Measurements from ENCODE around the gene CHST11. TPM values are rescaled to one million over a fixed set of nuclear protein-coding genes. Genes with fewer than 3 reads are reported as not detected.

The CHST11 gene
- total and polyA plus RNA-seq, 9 of the 15 experiments (the other 6 are each of a cell fraction or from before 2014, with no cell fraction given): 2.3 to 38.7 (median 15.0) TPM

GRCh38 chr12:104448451-104448850 is 8.3 kb upstream of the CHST11 start (continued):
- TF ChIP-seq ZZZ3 (IDR thresholded peaks at IDR 0.05) (no peak), FIP1L1 (IDR thresholded peaks at IDR 0.05; ENCODE audit: low read depth, low read length, poor library complexity, severe bottlenecking) (no peak)

GRCh38 chr12:104450700-104451099 is 6.0 kb upstream of the CHST11 start:
- H3K4me1 ChIP-seq (replicated peaks in 1 of 2; ENCODE audit: control insufficient read depth in 2 of 2, insufficient read depth in 2 of 2, low read length in 2 of 2): peaks cover 0 to 4% of the 10 kb centered on the region in 2 experiments; a peak in 1 of 5 replicates
- no peaks in the 10 kb centered on the region for H3K27me3 ChIP-seq (ENCODE audit: control insufficient read depth in 2 of 2, insufficient read depth in 2 of 2, low read length in 2 of 2)
- DNase-seq (ENCODE audit: extremely low read depth in 1 of 4, low spot score in 3 of 4): no peak
- H3K79me2 ChIP-seq (ENCODE audit: control insufficient read depth, insufficient read depth, low read length): no peaks in the 10 kb centered on the region
- no peak for FAIRE-seq
- no peak overlapping the region for H3K9ac ChIP-seq (ENCODE audit: insufficient read depth in 1 of 2, low read depth in 2 of 2, low read length in 2 of 2)
- ChIA-PET POLR2A (no interaction called here), CTCF (ENCODE audit: low intra/inter-chr PET ratio) (no interaction called here)
- H3K36me3 ChIP-seq (ENCODE audit: control insufficient read depth, insufficient read depth, low read length): no peaks in the 10 kb centered on the region
- no peak overlapping the region for H3K27ac ChIP-seq (ENCODE audit: extremely low read depth, low read depth, low read length)
- intact Hi-C loops (cut with micrococcal nuclease): loop anchor here (10.0 kb wide), 1 partner anchor 374 kb away; no protein-coding TSS in a partner anchor
- H2AFZ ChIP-seq (ENCODE audit: low read depth, low read length): no peak overlapping the region
- no TSS peak for BruUV-seq (replicated peaks)
- no peaks in the 10 kb centered on the region for H3K9me1 ChIP-seq (ENCODE audit: control insufficient read depth, insufficient read depth, low read length)
- H3K9me3 ChIP-seq (replicated peaks; ENCODE audit: control insufficient read depth, insufficient read depth, low read depth, low read length): no peaks in the 10 kb centered on the region
- TF ChIP-seq CBFA2T2 (conservative IDR thresholded peaks at IDR 0.05): no peak
- TF ChIP-seq ZNF184 (CRISPR knock-in tag; IDR thresholded peaks at IDR 0.05): peak; percentile 40; the same call in 1 of the 2 replicates
- TF ChIP-seq RBM25 (IDR thresholded peaks at IDR 0.05; ENCODE audit: low read depth, low read length, severe bottlenecking): peak; percentile 14
- no peak overlapping the region for H3K4me3 ChIP-seq
- no peak for ATAC-seq
- H3K4me2 ChIP-seq (ENCODE audit: insufficient read depth, low read length): no peak overlapping the region
- H4K20me1 ChIP-seq (replicated peaks; ENCODE audit: control insufficient read depth, insufficient read depth, low read length): no peaks in the 10 kb centered on the region
- in situ Hi-C loops (cut with MboI): no loop called here

GRCh38 chr12:104452087-104452486 is 4.7 kb upstream of the CHST11 start:
- Histone ChIP-seq H3K36me3 (ENCODE audit: control insufficient read depth, insufficient read depth, low read length) (no peaks in the 10 kb centered on the region), H3K27me3 (ENCODE audit: control insufficient read depth in 2 of 2, insufficient read depth in 2 of 2, low read length in 2 of 2) (no peaks in the 10 kb centered on the region), H3K4me3 (no peak overlapping the region), H3K9me3 (replicated peaks; ENCODE audit: control insufficient read depth, insufficient read depth, low read depth, low read length) (no peaks in the 10 kb centered on the region), H3K4me1 (replicated peaks in 1 of 2; ENCODE audit: control insufficient read depth in 2 of 2, insufficient read depth in 2 of 2, low read length in 2 of 2) (peaks cover 7 to 9% of the 10 kb centered on the region in 2 experiments; a peak in 3 of 5 replicates), H4K20me1 (replicated peaks; ENCODE audit: control insufficient read depth, insufficient read depth, low read length) (no peaks in the 10 kb centered on the region), H3K79me2 (ENCODE audit: control insufficient read depth, insufficient read depth, low read length) (peaks cover 3% of the 10 kb centered on the region; the same call in 2 of the 3 replicates), H2AFZ (ENCODE audit: low read depth, low read length) (no peak overlapping the region), H3K4me2 (ENCODE audit: insufficient read depth, low read length) (no peak overlapping the region), H3K27ac (ENCODE audit: extremely low read depth, low read depth, low read length) (no peak overlapping the region), H3K9ac (ENCODE audit: insufficient read depth in 1 of 2, low read depth in 2 of 2, low read length in 2 of 2) (no peak overlapping the region), H3K9me1 (ENCODE audit: control insufficient read depth, insufficient read depth, low read length) (no peaks in the 10 kb centered on the region)
- DNase-seq (ENCODE audit: extremely low read depth in 1 of 4, low spot score in 3 of 4) (no peak), FAIRE-seq (no peak), ATAC-seq (no peak)
- in situ Hi-C loops (cut with MboI): no loop called here
- ChIA-PET POLR2A (no interaction called here), CTCF (ENCODE audit: low intra/inter-chr PET ratio) (no interaction called here)
- BruUV-seq (replicated peaks): no TSS peak
- 33% methylated on average over 1 of the region's 1 CpG for WGBS (ENCODE audit: insufficient coverage, low coverage, missing lambda C conversion rate)
- intact Hi-C loops (cut with micrococcal nuclease): loop anchor here (10.0 kb wide), 1 partner anchor 373 kb away; no protein-coding TSS in a partner anchor
- TF ChIP-seq CCAR2 (IDR thresholded peaks at IDR 0.05; ENCODE audit: low read depth, low read length) (no peak), TRIM25 (IDR thresholded peaks at IDR 0.05; ENCODE audit: borderline replicate concordance) (no peak), POLR2B (IDR thresholded peaks at IDR 0.05; ENCODE audit: low read depth, partially characterized antibody) (no peak), ZHX1 (conservative IDR thresholded peaks at IDR 0.05; ENCODE audit: low read length) (no peak)
